A549 (cell line): ENCODE measurements around the gene LPO.

ENCODE experiments used
- CEBPB ChIP-seq, 2 experiments: fragments of >200 bp in 1 of 2; sonication (Bioruptor Twin) in 1 of 2; formaldehyde crosslinking in 1 of 2; IDR thresholded peaks; 2 replicates each; pipeline ENCODE4 v1.6.1; 2012 to 2016
- CTCF ChIP-seq: fragments of >200 bp; sonication (Bioruptor Twin); formaldehyde crosslinking; IDR thresholded peaks from 3 replicates; pipeline ENCODE4 v1.5.1; 2016
- HOXA7 ChIP-seq: fragments of 250-450 bp; sonication (Bioruptor Pico); IDR thresholded peaks from 2 replicates; pipeline ENCODE4 v1.5.0; 2020; ENCODE audit warnings: mild to moderate bottlenecking, moderate library complexity
- KDM1A ChIP-seq: fragments of 200-600 bp; sonication (generic); IDR thresholded peaks from 2 replicates; pipeline ENCODE4 v1.6.1; 2016; ENCODE audit warnings: low read depth, mild to moderate bottlenecking
- MAX ChIP-seq: IDR thresholded peaks from 2 replicates; pipeline ENCODE4 v1.6.1; 2012
- PHF8 ChIP-seq: fragments of 200-600 bp; sonication (generic); IDR thresholded peaks from 2 replicates; pipeline ENCODE4 v1.6.1; 2016; ENCODE audit warnings: low read depth, mild to moderate bottlenecking, antibody characterized with exemption, moderate library complexity, borderline replicate concordance
- POLR2A ChIP-seq: IDR thresholded peaks from 2 replicates; pipeline ENCODE4 v1.6.1; 2012; ENCODE audit warnings: mild to moderate bottlenecking, low read length
- RAD21 ChIP-seq, 2 experiments: fragments of >200 bp in 1 of 2; sonication (Bioruptor Twin) in 1 of 2; formaldehyde crosslinking in 1 of 2; IDR thresholded peaks in 1 of 2; conservative IDR thresholded peaks in 1 of 2; 2 replicates in 1 of 2; 3 replicates in 1 of 2; pipeline ENCODE4 v1.6.1; 2012 to 2018; ENCODE audit warnings: inconsistent platforms in 1 of 2

DNA sequence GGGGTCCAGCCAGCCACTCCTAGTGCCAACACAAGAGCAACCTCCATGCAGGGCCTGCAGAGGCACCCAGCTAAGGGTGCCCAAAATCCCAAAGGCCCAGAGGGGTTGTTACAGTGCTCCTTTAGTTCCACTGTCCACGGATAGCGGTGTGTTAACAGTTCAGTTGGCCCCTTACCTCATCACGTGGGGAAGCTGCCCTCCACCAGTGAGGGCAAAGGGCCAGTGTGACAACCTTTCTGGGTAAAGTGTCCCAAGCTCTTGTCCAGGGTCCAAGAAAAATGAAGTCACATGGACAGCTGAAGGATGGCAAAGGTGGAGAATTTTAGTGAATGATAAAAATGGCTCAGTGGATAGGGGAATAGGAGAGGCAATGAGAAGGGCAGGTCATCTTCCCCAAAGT lies 10.7 kb upstream of the LPO start:
- TF ChIP-seq CTCF (no peak), MAX (no peak), RAD21 (conservative IDR thresholded peaks at IDR 0.05 in 1 of 2, IDR thresholded peaks at IDR 0.05 in 1 of 2) (no peak), POLR2A (no peak), CEBPB (IDR thresholded peaks at IDR 0.05) (no peak), HOXA7 (CRISPR knock-in tag) (no peak), KDM1A (no peak), PHF8 (no peak)
